ENCODE measurements around the gene KLHDC4.
"Not testable (repeated sequence)": the region's sequence is repeated elsewhere in the genome, so short reads cannot be mapped to it uniquely, and the experiment has no call there.

KLHDC4 gene

GRCh38 chr16:87731607-87732006 lies 34.2 kb downstream of the KLHDC4 start:
- H2BK5ac ChIP-seq (ENCODE audit: low read length): no peak overlapping the region
- no peak overlapping the region for H2BK15ac ChIP-seq (replicated peaks; ENCODE audit: low read depth)
- H3K79me2 ChIP-seq (ENCODE audit: control insufficient read depth, insufficient read depth, low read length): peaks cover 11% of the 10 kb centered on the region
- WGBS (ENCODE audit: extremely low coverage, insufficient coverage, low lambda C conversion rate): no CpG with 5 or more reads among the region's 13 CpGs
- H3K27ac ChIP-seq (ENCODE audit: low read depth, low read length): no peak overlapping the region
- DNase-seq: no peak
- H3K4ac ChIP-seq (ENCODE audit: low read depth, low read length): no peak overlapping the region
- no peak overlapping the region for H3K9ac ChIP-seq (ENCODE audit: low read length)
- no peak overlapping the region for H3K56ac ChIP-seq (ENCODE audit: low read length)
- H4K5ac ChIP-seq (ENCODE audit: low read length): no peak overlapping the region
- no peak overlapping the region for H3K4me3 ChIP-seq (ENCODE audit: low read length)
- no peak overlapping the region for H3K18ac ChIP-seq (ENCODE audit: low read length)
- H3K27me3 ChIP-seq (ENCODE audit: insufficient read depth, low read length, poor library complexity): no peaks in the 10 kb centered on the region
- no peaks in the 10 kb centered on the region for H3K4me1 ChIP-seq (ENCODE audit: control insufficient read depth, low read depth, low read length)
- no peak overlapping the region for H2AK5ac ChIP-seq (ENCODE audit: low read length)
- no peak overlapping the region for H4K8ac ChIP-seq (ENCODE audit: low read depth, low read length)
- no peak overlapping the region for H2BK120ac ChIP-seq (ENCODE audit: low read depth, low read length)
- peaks cover 14% of the 10 kb centered on the region for H3K79me1 ChIP-seq (ENCODE audit: low read length)
- H3K23ac ChIP-seq (ENCODE audit: low read length): no peak overlapping the region
- no peak overlapping the region for H3K4me2 ChIP-seq (ENCODE audit: low read length)
- peaks cover 2% of the 10 kb centered on the region for H3K36me3 ChIP-seq (ENCODE audit: control insufficient read depth, insufficient read depth, low read length)

GRCh38 chr16:87729266-87729954 lies 36.4 kb downstream of the KLHDC4 start:
- Histone ChIP-seq H2AK5ac (ENCODE audit: low read length) (no peak overlapping the region), H2BK120ac (ENCODE audit: low read depth, low read length) (no peak overlapping the region), H3K27me3 (ENCODE audit: insufficient read depth, low read length, poor library complexity) (no peaks in the 10 kb centered on the region), H3K4me1 (ENCODE audit: control insufficient read depth, low read depth, low read length) (no peaks in the 10 kb centered on the region), H4K8ac (ENCODE audit: low read depth, low read length) (no peak overlapping the region), H3K79me1 (ENCODE audit: low read length) (peaks cover 9% of the 10 kb centered on the region), H4K5ac (ENCODE audit: low read length) (no peak overlapping the region), H3K9ac (ENCODE audit: low read length) (no peak overlapping the region), H3K4ac (ENCODE audit: low read depth, low read length) (no peak overlapping the region), H3K36me3 (ENCODE audit: control insufficient read depth, insufficient read depth, low read length) (peaks cover 2% of the 10 kb centered on the region), H3K23ac (ENCODE audit: low read length) (no peak overlapping the region), H2BK15ac (replicated peaks; ENCODE audit: low read depth) (no peak overlapping the region), H3K79me2 (ENCODE audit: control insufficient read depth, insufficient read depth, low read length) (peaks cover 4% of the 10 kb centered on the region), H3K4me2 (ENCODE audit: low read length) (no peak overlapping the region), H2BK5ac (ENCODE audit: low read length) (no peak overlapping the region), H3K27ac (ENCODE audit: low read depth, low read length) (no peak overlapping the region), H3K4me3 (ENCODE audit: low read length) (no peak overlapping the region), H3K18ac (ENCODE audit: low read length) (no peak overlapping the region), H3K56ac (ENCODE audit: low read length) (no peak overlapping the region)
- DNase-seq: no peak
- WGBS (ENCODE audit: extremely low coverage, insufficient coverage, low lambda C conversion rate): no CpG with 5 or more reads among the region's 17 CpGs

- H2BK120ac ChIP-seq (ENCODE audit: low read depth, low read length): no peak overlapping the region
- H3K4me1 ChIP-seq (ENCODE audit: control insufficient read depth, low read depth, low read length): no peaks in the 10 kb centered on the region
- H3K79me1 ChIP-seq (ENCODE audit: low read length): peaks cover 6% of the 10 kb centered on the region
- H3K4ac ChIP-seq (ENCODE audit: low read depth, low read length): no peak overlapping the region
- WGBS (ENCODE audit: extremely low coverage, insufficient coverage, low lambda C conversion rate): no CpG with 5 or more reads among the region's 12 CpGs
- no peak overlapping the region for H3K18ac ChIP-seq (ENCODE audit: low read length)
- no peak overlapping the region for H3K23ac ChIP-seq (ENCODE audit: low read length)
- H3K36me3 ChIP-seq (ENCODE audit: control insufficient read depth, insufficient read depth, low read length): peaks cover 2% of the 10 kb centered on the region
- no peak overlapping the region for H3K9ac ChIP-seq (ENCODE audit: low read length)
- no peak overlapping the region for H3K56ac ChIP-seq (ENCODE audit: low read length)
- no peaks in the 10 kb centered on the region for H3K27me3 ChIP-seq (ENCODE audit: insufficient read depth, low read length, poor library complexity)
- H2AK5ac ChIP-seq (ENCODE audit: low read length): no peak overlapping the region
- no peak overlapping the region for H2BK5ac ChIP-seq (ENCODE audit: low read length)
- H3K4me3 ChIP-seq (ENCODE audit: low read length): no peak overlapping the region
- no peak overlapping the region for H3K4me2 ChIP-seq (ENCODE audit: low read length)
- H3K79me2 ChIP-seq (ENCODE audit: control insufficient read depth, insufficient read depth, low read length): peaks cover 4% of the 10 kb centered on the region
- H4K8ac ChIP-seq (ENCODE audit: low read depth, low read length): no peak overlapping the region
- no peak for DNase-seq
- no peak overlapping the region for H4K5ac ChIP-seq (ENCODE audit: low read length)
- H3K27ac ChIP-seq (ENCODE audit: low read depth, low read length): no peak overlapping the region
- H2BK15ac ChIP-seq (replicated peaks; ENCODE audit: low read depth): no peak overlapping the region
These were observed 37.8 kb downstream of the KLHDC4 start for GRCh38 chr16:87728026-87728425.

DNA sequence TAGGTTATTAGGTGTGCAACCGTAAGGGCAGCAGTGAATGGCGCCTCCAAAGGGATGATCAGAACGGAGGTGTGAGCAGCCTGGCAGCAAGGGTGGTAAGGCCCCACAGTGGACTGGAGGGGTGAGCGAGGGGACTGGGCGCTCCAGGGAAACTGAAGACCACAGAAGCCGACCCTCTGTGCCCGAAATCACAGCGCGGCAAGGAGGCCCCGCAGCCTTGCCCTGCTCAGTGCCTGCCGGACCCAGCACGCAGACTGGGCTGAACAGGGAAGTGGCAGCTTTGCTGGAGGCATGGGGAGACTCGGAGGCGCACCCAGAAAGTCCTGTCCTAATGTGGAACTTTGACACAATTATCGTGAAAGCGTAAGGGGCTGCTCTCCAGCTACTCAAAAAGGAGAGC lies 38.4 kb downstream of the KLHDC4 start:
- Histone ChIP-seq H3K79me2 (ENCODE audit: control insufficient read depth, insufficient read depth, low read length) (peaks cover 4% of the 10 kb centered on the region), H2BK15ac (replicated peaks; ENCODE audit: low read depth) (no peak overlapping the region), H3K18ac (ENCODE audit: low read length) (no peak overlapping the region), H4K8ac (ENCODE audit: low read depth, low read length) (no peak overlapping the region), H2AK5ac (ENCODE audit: low read length) (no peak overlapping the region), H3K4me1 (ENCODE audit: control insufficient read depth, low read depth, low read length) (no peaks in the 10 kb centered on the region), H3K4me2 (ENCODE audit: low read length) (no peak overlapping the region), H3K4me3 (ENCODE audit: low read length) (no peak overlapping the region), H3K56ac (ENCODE audit: low read length) (no peak overlapping the region), H3K27ac (ENCODE audit: low read depth, low read length) (no peak overlapping the region), H4K5ac (ENCODE audit: low read length) (no peak overlapping the region), H3K79me1 (ENCODE audit: low read length) (peaks cover 6% of the 10 kb centered on the region), H3K4ac (ENCODE audit: low read depth, low read length) (no peak overlapping the region), H3K36me3 (ENCODE audit: control insufficient read depth, insufficient read depth, low read length) (peaks cover 4% of the 10 kb centered on the region), H2BK120ac (ENCODE audit: low read depth, low read length) (no peak overlapping the region), H3K9ac (ENCODE audit: low read length) (no peak overlapping the region), H2BK5ac (ENCODE audit: low read length) (no peak overlapping the region), H3K23ac (ENCODE audit: low read length) (no peak overlapping the region), H3K27me3 (ENCODE audit: insufficient read depth, low read length, poor library complexity) (no peaks in the 10 kb centered on the region)
- no CpG with 5 or more reads among the region's 16 CpGs for WGBS (ENCODE audit: extremely low coverage, insufficient coverage, low lambda C conversion rate)
- no peak for DNase-seq

- not testable (repeated sequence) for H3K79me1 ChIP-seq (ENCODE audit: low read length); H3K4me3 ChIP-seq (ENCODE audit: low read length); H3K4me2 ChIP-seq (ENCODE audit: low read length); H3K27me3 ChIP-seq (ENCODE audit: insufficient read depth, low read length, poor library complexity); H3K36me3 ChIP-seq (ENCODE audit: control insufficient read depth, insufficient read depth, low read length); H3K23ac ChIP-seq (ENCODE audit: low read length); H4K8ac ChIP-seq (ENCODE audit: low read depth, low read length); H2BK120ac ChIP-seq (ENCODE audit: low read depth, low read length); H2BK15ac ChIP-seq (replicated peaks; ENCODE audit: low read depth); H3K56ac ChIP-seq (ENCODE audit: low read length); H3K18ac ChIP-seq (ENCODE audit: low read length); DNase-seq; H3K4ac ChIP-seq (ENCODE audit: low read depth, low read length); H4K5ac ChIP-seq (ENCODE audit: low read length); H2AK5ac ChIP-seq (ENCODE audit: low read length); H3K4me1 ChIP-seq (ENCODE audit: control insufficient read depth, low read depth, low read length); H3K79me2 ChIP-seq (ENCODE audit: control insufficient read depth, insufficient read depth, low read length); H2BK5ac ChIP-seq (ENCODE audit: low read length); H3K27ac ChIP-seq (ENCODE audit: low read depth, low read length); H3K9ac ChIP-seq (ENCODE audit: low read length)
- no CpG with 5 or more reads among the region's 40 CpGs for WGBS (ENCODE audit: extremely low coverage, insufficient coverage, low lambda C conversion rate)
These were observed 39.2 kb downstream of the KLHDC4 start for GRCh38 chr16:87726577-87726976.
